ENCODE measurements around the gene UQCRC1.

The UQCRC1 gene

GRCh38 chr3:48609088-48610005, at the start of gene UQCRC1:
Gene UQCRC1, minus strand, starts transcription at chr3:48609646. Its CDS starts 26 bp downstream, at chr3:48609620.
- no peaks in the 10 kb centered on the region for H3F3A ChIP-seq (ENCODE audit: insufficient read depth, low read length)
- peak within 1 kb of the TSS; percentile 83 for H3K4me2 ChIP-seq (ENCODE audit: low read length)
- peaks cover 18% of the 10 kb centered on the region for H3K4me1 ChIP-seq (ENCODE audit: insufficient read depth, low read length, severe bottlenecking)
- peaks cover 8% of the 10 kb centered on the region for H3K79me2 ChIP-seq (ENCODE audit: insufficient read depth, low read length)
- H3K4me3 ChIP-seq (ENCODE audit: low read depth, low read length, poor library complexity, severe bottlenecking): peak within 1 kb of the TSS; percentile 90
- no peaks in the 10 kb centered on the region for H3K27me3 ChIP-seq (ENCODE audit: insufficient read depth, low read length)
- H2AFZ ChIP-seq (ENCODE audit: low read length): peak within 1 kb of the TSS; percentile 89
- TF ChIP-seq EZH2 (IDR thresholded peaks at IDR 0.05; ENCODE audit: borderline replicate concordance, low read length): no peak
- peak; percentile 70 for TF ChIP-seq CTCF (IDR thresholded peaks at IDR 0.05; ENCODE audit: low read length)
- peaks cover 29% of the 10 kb centered on the region for H3K36me3 ChIP-seq (ENCODE audit: insufficient read depth, low read length)
- H3K9ac ChIP-seq (ENCODE audit: low read length): peak within 1 kb of the TSS; percentile 92
- no peaks in the 10 kb centered on the region for H3K9me3 ChIP-seq (ENCODE audit: low read length)
- H3K9me2 ChIP-seq (ENCODE audit: low read depth, low read length): no peaks in the 10 kb centered on the region
- no peaks in the 10 kb centered on the region for H4K20me1 ChIP-seq (ENCODE audit: insufficient read depth, low read length)
- peak within 1 kb of the TSS; percentile 39 for H3K27ac ChIP-seq (ENCODE audit: low read depth, low read length, poor library complexity, severe bottlenecking)

- Histone ChIP-seq H3K4me3 (ENCODE audit: low read depth, low read length, poor library complexity, severe bottlenecking) (peak overlapping the region; percentile 59), H3K9ac (ENCODE audit: low read length) (peak overlapping the region; percentile 56), H3K27ac (ENCODE audit: low read depth, low read length, poor library complexity, severe bottlenecking) (peak overlapping the region; percentile 60), H3K36me3 (ENCODE audit: insufficient read depth, low read length) (no peaks in the 10 kb centered on the region), H3K9me3 (ENCODE audit: low read length) (no peaks in the 10 kb centered on the region), H3K4me1 (ENCODE audit: insufficient read depth, low read length, severe bottlenecking) (peaks cover 18% of the 10 kb centered on the region), H2AFZ (ENCODE audit: low read length) (no peak overlapping the region), H3F3A (ENCODE audit: insufficient read depth, low read length) (no peaks in the 10 kb centered on the region), H3K79me2 (ENCODE audit: insufficient read depth, low read length) (no peaks in the 10 kb centered on the region), H3K9me2 (ENCODE audit: low read depth, low read length) (no peaks in the 10 kb centered on the region), H3K4me2 (ENCODE audit: low read length) (peak overlapping the region; percentile 60), H3K27me3 (ENCODE audit: insufficient read depth, low read length) (no peaks in the 10 kb centered on the region), H4K20me1 (ENCODE audit: insufficient read depth, low read length) (no peaks in the 10 kb centered on the region)
- TF ChIP-seq EZH2 (IDR thresholded peaks at IDR 0.05; ENCODE audit: borderline replicate concordance, low read length): no peak
- no peak for TF ChIP-seq CTCF (IDR thresholded peaks at IDR 0.05; ENCODE audit: low read length)
These were observed 47.4 kb upstream of the UQCRC1 start for GRCh38 chr3:48656841-48657281.

GRCh38 chr3:48656061-48656840, 46.8 kb upstream of the UQCRC1 start:
- Histone ChIP-seq H3K27ac (ENCODE audit: low read depth, low read length, poor library complexity, severe bottlenecking) (peak overlapping the region; percentile 60), H3K9ac (ENCODE audit: low read length) (peak overlapping the region; percentile 56), H3K4me1 (ENCODE audit: insufficient read depth, low read length, severe bottlenecking) (peaks cover 16% of the 10 kb centered on the region), H2AFZ (ENCODE audit: low read length) (no peak overlapping the region), H3K27me3 (ENCODE audit: insufficient read depth, low read length) (no peaks in the 10 kb centered on the region), H3K79me2 (ENCODE audit: insufficient read depth, low read length) (no peaks in the 10 kb centered on the region), H3K36me3 (ENCODE audit: insufficient read depth, low read length) (no peaks in the 10 kb centered on the region), H3K9me2 (ENCODE audit: low read depth, low read length) (no peaks in the 10 kb centered on the region), H4K20me1 (ENCODE audit: insufficient read depth, low read length) (no peaks in the 10 kb centered on the region), H3F3A (ENCODE audit: insufficient read depth, low read length) (no peaks in the 10 kb centered on the region), H3K4me3 (ENCODE audit: low read depth, low read length, poor library complexity, severe bottlenecking) (peak overlapping the region; percentile 59), H3K4me2 (ENCODE audit: low read length) (peak overlapping the region; percentile 60), H3K9me3 (ENCODE audit: low read length) (no peaks in the 10 kb centered on the region)
- TF ChIP-seq CTCF (IDR thresholded peaks at IDR 0.05; ENCODE audit: low read length) (peak; percentile 71), EZH2 (IDR thresholded peaks at IDR 0.05; ENCODE audit: borderline replicate concordance, low read length) (no peak)
